Measurements from ENCODE around the gene SMIM41.

SMIM41 gene

GRCh38 chr12:52050116-52050757 lies 29.3 kb upstream of the SMIM41 start:
- Histone ChIP-seq H3K27me3 (ENCODE audit: control insufficient read depth in 2 of 2, insufficient read depth in 2 of 2, low read length in 2 of 2) (no peaks in the 10 kb centered on the region), H3K36me3 (ENCODE audit: control insufficient read depth in 2 of 2, insufficient read depth in 2 of 2, low read length in 2 of 2) (peaks cover 0 to 6% of the 10 kb centered on the region in 2 donors), H3K9ac (ENCODE audit: low read depth in 1 of 2, low read length in 2 of 2) (peak overlapping the region; percentile 97 to 98), H3K4me1 (ENCODE audit: control insufficient read depth in 2 of 2, insufficient read depth in 2 of 2, low read length in 2 of 2) (peaks cover 39 to 45% of the 10 kb centered on the region in 2 donors), H3K4me3 (ENCODE audit: low read length in 2 of 2) (peak overlapping the region; percentile 52 to 76), H3K9me3 (ENCODE audit: control insufficient read depth in 2 of 2, low read length in 2 of 2) (no peaks in the 10 kb centered on the region), H3K27ac (ENCODE audit: low read depth in 2 of 2, low read length in 2 of 2) (peak overlapping the region; percentile 93 to 96)

- Histone ChIP-seq H3K9me3 (ENCODE audit: control insufficient read depth in 2 of 2, low read length in 2 of 2) (no peaks in the 10 kb centered on the region), H3K36me3 (ENCODE audit: control insufficient read depth in 2 of 2, insufficient read depth in 2 of 2, low read length in 2 of 2) (peaks cover 0 to 8% of the 10 kb centered on the region in 2 donors), H3K4me3 (ENCODE audit: low read length in 2 of 2) (peak within 1 kb of the TSS; percentile 66 to 88), H3K27ac (ENCODE audit: low read depth in 2 of 2, low read length in 2 of 2) (peak within 1 kb of the TSS; percentile 93 to 96), H3K4me1 (ENCODE audit: control insufficient read depth in 2 of 2, insufficient read depth in 2 of 2, low read length in 2 of 2) (peaks cover 32 to 38% of the 10 kb centered on the region in 2 donors), H3K9ac (ENCODE audit: low read depth in 1 of 2, low read length in 2 of 2) (peak within 1 kb of the TSS; percentile 97 to 98), H3K27me3 (ENCODE audit: control insufficient read depth in 2 of 2, insufficient read depth in 2 of 2, low read length in 2 of 2) (no peaks in the 10 kb centered on the region)
Observed at GRCh38 chr12:52050758-52051541, 28.6 kb upstream of the SMIM41 start, which contains the start of gene NR4A1. Gene NR4A1 (plus strand): TSS chr12:52051442. CDS start chr12:52054329, 2,887 bp downstream.

GRCh38 chr12:52052468-52053186 lies 26.9 kb upstream of the SMIM41 start:
- peak overlapping the region; percentile 93 to 96 for H3K27ac ChIP-seq (ENCODE audit: low read depth in 2 of 2, low read length in 2 of 2)
- H3K27me3 ChIP-seq (ENCODE audit: control insufficient read depth in 2 of 2, insufficient read depth in 2 of 2, low read length in 2 of 2), result no peaks in the 10 kb centered on the region
- peaks cover 26 to 32% of the 10 kb centered on the region in 2 donors for H3K4me1 ChIP-seq (ENCODE audit: control insufficient read depth in 2 of 2, insufficient read depth in 2 of 2, low read length in 2 of 2)
- peak overlapping the region; percentile 66 to 88 for H3K4me3 ChIP-seq (ENCODE audit: low read length in 2 of 2)
- H3K9ac ChIP-seq (ENCODE audit: low read depth in 1 of 2, low read length in 2 of 2), result peak overlapping the region; percentile 93 to 97
- H3K36me3 ChIP-seq (ENCODE audit: control insufficient read depth in 2 of 2, insufficient read depth in 2 of 2, low read length in 2 of 2), result peaks cover 9 to 18% of the 10 kb centered on the region in 2 donors
- no peaks in the 10 kb centered on the region for H3K9me3 ChIP-seq (ENCODE audit: control insufficient read depth in 2 of 2, low read length in 2 of 2)

GRCh38 chr12:52053536-52054209 lies 25.8 kb upstream of the SMIM41 start:
- peak overlapping the region in 1 of 2 donors; percentile 88 for H3K4me3 ChIP-seq (ENCODE audit: low read length in 2 of 2)
- H3K9ac ChIP-seq (ENCODE audit: low read depth in 1 of 2, low read length in 2 of 2), result peak overlapping the region; percentile 47 to 97

GRCh38 chr12:52054231-52054832 lies 25.2 kb upstream of the SMIM41 start:
- H3K27ac ChIP-seq (ENCODE audit: low read depth in 2 of 2, low read length in 2 of 2), result peak overlapping the region in 1 of 2 donors; percentile 4
- peaks cover 15 to 18% of the 10 kb centered on the region in 2 donors for H3K36me3 ChIP-seq (ENCODE audit: control insufficient read depth in 2 of 2, insufficient read depth in 2 of 2, low read length in 2 of 2)
- H3K4me1 ChIP-seq (ENCODE audit: control insufficient read depth in 2 of 2, insufficient read depth in 2 of 2, low read length in 2 of 2), result peaks cover 26 to 32% of the 10 kb centered on the region in 2 donors
- H3K27me3 ChIP-seq (ENCODE audit: control insufficient read depth in 2 of 2, insufficient read depth in 2 of 2, low read length in 2 of 2), result no peaks in the 10 kb centered on the region
- H3K9me3 ChIP-seq (ENCODE audit: control insufficient read depth in 2 of 2, low read length in 2 of 2), result no peaks in the 10 kb centered on the region
- H3K4me3 ChIP-seq (ENCODE audit: low read length in 2 of 2), result no peak overlapping the region
- H3K9ac ChIP-seq (ENCODE audit: low read depth in 1 of 2, low read length in 2 of 2), result no peak overlapping the region

More at GRCh38 chr12:52053536-52054209, 25.8 kb upstream of the SMIM41 start:
- H3K27ac ChIP-seq (ENCODE audit: low read depth in 2 of 2, low read length in 2 of 2), result peak overlapping the region; percentile 4 to 96
- H3K4me1 ChIP-seq (ENCODE audit: control insufficient read depth in 2 of 2, insufficient read depth in 2 of 2, low read length in 2 of 2), result peaks cover 26 to 32% of the 10 kb centered on the region in 2 donors
- H3K27me3 ChIP-seq (ENCODE audit: control insufficient read depth in 2 of 2, insufficient read depth in 2 of 2, low read length in 2 of 2), result no peaks in the 10 kb centered on the region
- peaks cover 13 to 18% of the 10 kb centered on the region in 2 donors for H3K36me3 ChIP-seq (ENCODE audit: control insufficient read depth in 2 of 2, insufficient read depth in 2 of 2, low read length in 2 of 2)
- H3K9me3 ChIP-seq (ENCODE audit: control insufficient read depth in 2 of 2, low read length in 2 of 2), result no peaks in the 10 kb centered on the region

- no peaks in the 10 kb centered on the region for H3K27me3 ChIP-seq (ENCODE audit: control insufficient read depth in 2 of 2, insufficient read depth in 2 of 2, low read length in 2 of 2)
- H3K36me3 ChIP-seq (ENCODE audit: control insufficient read depth in 2 of 2, insufficient read depth in 2 of 2, low read length in 2 of 2), result peaks cover 15 to 18% of the 10 kb centered on the region in 2 donors
- H3K9me3 ChIP-seq (ENCODE audit: control insufficient read depth in 2 of 2, low read length in 2 of 2), result no peaks in the 10 kb centered on the region
- no peak overlapping the region for H3K27ac ChIP-seq (ENCODE audit: low read depth in 2 of 2, low read length in 2 of 2)
- no peak overlapping the region for H3K9ac ChIP-seq (ENCODE audit: low read depth in 1 of 2, low read length in 2 of 2)
- H3K4me1 ChIP-seq (ENCODE audit: control insufficient read depth in 2 of 2, insufficient read depth in 2 of 2, low read length in 2 of 2), result peaks cover 22 to 26% of the 10 kb centered on the region in 2 donors
- H3K4me3 ChIP-seq (ENCODE audit: low read length in 2 of 2), result no peak overlapping the region
Observed at GRCh38 chr12:52054833-52055730, 24.4 kb upstream of the SMIM41 start.

- H3K4me3 ChIP-seq (ENCODE audit: low read length in 2 of 2), result no peak overlapping the region
- no peak overlapping the region for H3K27ac ChIP-seq (ENCODE audit: low read depth in 2 of 2, low read length in 2 of 2)
Observed at GRCh38 chr12:52055731-52056711, 23.5 kb upstream of the SMIM41 start.

More at GRCh38 chr12:52055731-52056711, 23.5 kb upstream of the SMIM41 start:
- Histone ChIP-seq H3K4me1 (ENCODE audit: control insufficient read depth in 2 of 2, insufficient read depth in 2 of 2, low read length in 2 of 2) (peaks cover 16 to 20% of the 10 kb centered on the region in 2 donors), H3K9ac (ENCODE audit: low read depth in 1 of 2, low read length in 2 of 2) (no peak overlapping the region), H3K9me3 (ENCODE audit: control insufficient read depth in 2 of 2, low read length in 2 of 2) (no peaks in the 10 kb centered on the region), H3K36me3 (ENCODE audit: control insufficient read depth in 2 of 2, insufficient read depth in 2 of 2, low read length in 2 of 2) (peaks cover 15 to 18% of the 10 kb centered on the region in 2 donors), H3K27me3 (ENCODE audit: control insufficient read depth in 2 of 2, insufficient read depth in 2 of 2, low read length in 2 of 2) (no peaks in the 10 kb centered on the region)
